CD4-positive, alpha-beta T cell treated with Interleukin-21 for 1 hour (primary cell): ENCODE measurements around the gene RSPH3.
"Not testable (repeated sequence)": the region's sequence is repeated elsewhere in the genome, so short reads cannot be mapped to it uniquely, and the experiment has no call there.

Experiments used
- DNase-seq: peaks from one replicate; pipeline ENCODE4 v3.0.0-alpha.2; 2020

RSPH3 gene, protein sequence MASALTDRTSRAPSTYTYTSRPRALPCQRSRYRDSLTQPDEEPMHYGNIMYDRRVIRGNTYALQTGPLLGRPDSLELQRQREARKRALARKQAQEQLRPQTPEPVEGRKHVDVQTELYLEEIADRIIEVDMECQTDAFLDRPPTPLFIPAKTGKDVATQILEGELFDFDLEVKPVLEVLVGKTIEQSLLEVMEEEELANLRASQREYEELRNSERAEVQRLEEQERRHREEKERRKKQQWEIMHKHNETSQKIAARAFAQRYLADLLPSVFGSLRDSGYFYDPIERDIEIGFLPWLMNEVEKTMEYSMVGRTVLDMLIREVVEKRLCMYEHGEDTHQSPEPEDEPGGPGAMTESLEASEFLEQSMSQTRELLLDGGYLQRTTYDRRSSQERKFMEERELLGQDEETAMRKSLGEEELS

GRCh38 chr6:158999666-159000403, at the start of gene RSPH3:
Gene RSPH3 (minus strand): TSS chr6:159000202. CDS start chr6:158999550, 652 bp downstream.
- DNase-seq = peak; percentile 92

GRCh38 chr6:159047891-159048685, 48.1 kb upstream of the RSPH3 start:
- no peak for DNase-seq

GRCh38 chr6:159045801-159046200, 45.8 kb upstream of the RSPH3 start:
- DNase-seq = no peak

GRCh38 chr6:159044899-159045727, 45.1 kb upstream of the RSPH3 start, which contains the start of gene TAGAP:
Gene TAGAP (minus strand): TSS chr6:159044991. CDS start chr6:159044146, 845 bp downstream.
- DNase-seq = peak; percentile 96

- DNase-seq = peak; percentile 54
These were observed 43.9 kb upstream of the RSPH3 start for GRCh38 chr6:159043947-159044346.

- DNase-seq = peak; percentile 81
These were observed 43.2 kb upstream of the RSPH3 start for GRCh38 chr6:159043251-159043650.

DNA sequence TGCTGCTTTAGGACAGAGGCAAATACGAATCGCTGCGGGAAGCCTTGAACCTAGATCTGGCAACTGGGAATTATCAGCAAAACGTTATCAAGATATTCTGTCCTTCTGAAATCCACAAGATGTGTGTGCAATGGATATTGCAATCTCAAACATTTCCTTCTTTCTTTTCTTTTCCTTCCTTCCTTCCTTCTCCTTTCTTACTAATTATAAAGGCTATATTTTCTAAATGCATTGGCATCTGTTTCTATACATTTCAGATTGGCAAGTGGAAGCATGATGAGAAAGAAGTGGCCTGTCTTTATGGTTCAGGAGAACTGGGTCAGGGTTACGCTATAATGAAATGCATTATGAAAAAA, 42.8 kb upstream of the RSPH3 start:
- no peak for DNase-seq

DNA sequence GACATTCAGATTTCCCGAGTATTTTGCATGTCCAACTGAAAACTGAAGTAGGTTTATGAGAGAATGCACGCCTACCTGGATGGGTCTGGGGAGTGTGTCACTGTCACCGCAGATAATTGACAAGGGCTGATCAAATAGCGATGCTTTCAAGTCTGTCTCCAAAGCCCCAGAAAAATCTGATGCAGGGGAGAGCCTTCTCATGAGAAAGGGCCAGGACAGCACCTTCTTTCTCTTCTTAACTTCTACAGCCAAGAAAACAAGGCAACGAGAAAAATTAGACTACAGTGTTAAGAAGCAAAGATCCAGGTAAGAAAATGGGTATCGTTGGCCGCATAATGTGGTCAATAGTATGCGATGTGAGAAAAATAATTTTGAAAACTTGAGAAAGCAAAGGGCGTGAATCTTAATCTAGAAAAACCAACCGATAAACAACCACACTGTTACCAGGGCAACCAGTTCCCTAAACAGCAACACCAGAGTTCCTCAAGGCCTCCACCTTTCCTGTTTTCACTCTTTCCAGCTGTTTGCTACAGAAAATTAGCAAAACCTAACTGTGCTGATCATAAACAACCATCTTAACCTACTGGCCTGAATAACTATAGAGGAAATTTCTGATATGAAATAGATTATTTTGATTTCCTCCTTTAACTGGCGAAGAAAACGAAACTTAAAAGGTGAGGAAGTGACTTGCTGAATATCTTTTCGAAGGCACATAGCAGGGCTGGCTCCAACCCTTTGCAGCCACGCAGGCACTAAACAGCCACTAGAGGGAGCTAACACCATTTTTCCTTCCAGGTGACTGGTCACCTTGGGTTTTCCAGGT, 42.2 kb upstream of the RSPH3 start:
- DNase-seq = peak; percentile 93

GRCh38 chr6:159041181-159041580, 41.2 kb upstream of the RSPH3 start:
- DNase-seq = no peak

GRCh38 chr6:159039885-159040258, 39.9 kb upstream of the RSPH3 start:
- DNase-seq = no peak

DNA sequence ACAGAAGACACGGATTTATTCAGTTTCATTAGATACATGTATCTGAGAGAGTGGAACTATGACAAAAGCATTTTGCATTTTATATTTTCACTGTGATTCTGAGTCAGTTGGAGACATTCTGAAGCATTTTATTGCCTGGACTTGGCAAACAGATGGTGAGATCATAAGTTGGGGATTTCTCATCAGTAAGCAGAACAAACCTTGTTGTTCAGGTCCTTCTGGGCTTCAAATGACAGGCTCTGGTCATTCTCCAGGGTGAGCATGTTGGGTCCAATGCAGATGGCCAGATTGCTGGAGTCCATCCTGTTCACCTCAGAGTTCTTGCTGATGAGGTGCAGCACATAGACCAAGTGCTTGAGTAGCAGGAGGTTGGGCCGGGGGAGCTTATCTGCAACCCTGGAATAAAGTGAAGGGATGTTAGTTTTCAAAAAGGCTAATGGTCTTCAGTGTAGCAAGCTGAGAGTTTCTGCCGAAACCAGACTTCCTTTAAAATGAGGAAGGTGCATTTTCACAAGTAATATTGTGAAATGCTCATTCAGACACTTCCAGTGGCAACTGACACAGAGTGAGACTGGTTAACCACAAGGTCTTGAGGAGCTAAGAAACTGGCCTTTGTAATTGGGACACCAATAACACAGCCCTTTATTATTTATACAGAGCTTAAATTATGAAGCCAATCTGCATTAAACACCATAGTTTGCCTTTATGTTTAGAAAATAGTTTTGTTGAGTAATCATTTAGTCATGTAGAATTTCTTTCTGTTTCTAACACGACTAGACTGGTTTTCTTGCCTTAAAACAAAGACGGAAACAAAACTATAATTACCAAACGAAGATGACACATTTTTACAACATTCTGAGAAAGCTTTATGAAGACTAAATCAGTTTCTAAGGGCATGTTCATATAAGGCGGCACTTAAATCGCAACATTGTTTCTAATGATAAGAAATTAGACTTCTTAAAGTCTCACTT, 39.2 kb upstream of the RSPH3 start:
- DNase-seq = peak; percentile 69

DNA sequence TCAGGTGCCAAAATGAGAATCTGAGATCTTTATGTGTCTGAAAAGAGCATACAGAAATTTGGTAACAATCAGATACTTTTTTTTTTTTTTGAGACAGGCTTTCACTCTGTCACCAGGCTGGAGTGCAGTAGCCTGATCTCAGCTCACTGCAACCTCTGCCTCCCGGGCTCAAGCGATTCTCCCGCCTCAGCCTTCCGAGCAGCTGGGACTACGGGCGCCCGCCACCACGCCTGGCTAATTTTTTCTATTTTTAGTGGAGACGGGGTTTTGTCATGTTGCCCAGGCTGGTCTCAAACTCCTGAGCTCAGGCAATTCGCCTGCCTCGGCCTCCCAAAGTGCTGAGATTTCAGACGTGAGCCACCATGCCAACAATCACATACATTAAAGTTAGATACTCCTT, 38.3 kb upstream of the RSPH3 start:
- not testable (repeated sequence) for DNase-seq

DNA sequence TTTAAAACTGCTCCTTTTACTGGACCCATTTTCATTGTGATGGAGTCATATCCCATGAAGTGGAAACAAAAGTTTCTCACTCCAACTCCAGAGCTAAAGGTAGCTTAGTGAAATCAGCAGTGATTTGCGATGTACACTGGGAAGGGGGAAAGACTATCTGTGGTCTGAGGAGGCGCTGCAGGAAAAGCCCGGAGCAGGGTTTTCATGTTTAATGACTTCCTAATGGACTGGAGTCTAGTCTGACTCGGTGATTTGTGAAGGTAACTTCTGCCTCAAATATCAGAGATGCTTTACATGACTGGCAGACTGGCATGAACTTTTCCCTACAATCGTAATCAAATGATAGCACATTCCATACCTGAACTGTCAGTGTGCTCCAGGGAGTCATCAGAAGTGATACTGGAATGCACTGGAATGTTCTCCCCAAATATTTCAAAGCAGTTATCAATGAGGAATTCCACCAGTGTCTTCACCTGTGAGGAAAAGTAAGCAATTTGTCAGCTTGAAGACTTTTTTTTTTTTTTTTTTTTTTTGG, 37.8 kb upstream of the RSPH3 start:
- DNase-seq = no peak

DNA sequence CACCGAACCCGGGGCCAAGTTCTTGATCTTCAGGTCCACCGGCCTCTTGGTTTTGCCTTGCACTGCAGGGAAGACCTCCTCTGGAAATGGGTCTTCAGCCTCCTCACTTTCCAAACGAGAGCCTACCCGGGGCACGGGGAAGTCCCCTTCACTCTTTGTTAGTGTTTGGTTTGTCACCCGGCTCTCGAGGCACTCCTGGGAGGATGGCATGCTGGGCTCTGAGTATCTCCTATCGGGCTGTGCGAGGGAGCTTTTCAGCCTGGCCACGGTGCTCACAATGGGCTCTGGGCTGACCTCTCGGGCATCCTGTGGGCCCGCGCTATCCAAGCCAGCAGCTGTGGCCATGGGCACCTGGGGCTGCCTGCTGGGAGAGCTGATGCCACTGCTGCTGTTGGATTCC, 36.7 kb upstream of the RSPH3 start:
- peak; percentile 39 for DNase-seq

- DNase-seq = peak; percentile 17
These were observed 35.9 kb upstream of the RSPH3 start for GRCh38 chr6:159035891-159036290.

GRCh38 chr6:159033160-159034049, 33.4 kb upstream of the RSPH3 start:
- DNase-seq = no peak

DNA sequence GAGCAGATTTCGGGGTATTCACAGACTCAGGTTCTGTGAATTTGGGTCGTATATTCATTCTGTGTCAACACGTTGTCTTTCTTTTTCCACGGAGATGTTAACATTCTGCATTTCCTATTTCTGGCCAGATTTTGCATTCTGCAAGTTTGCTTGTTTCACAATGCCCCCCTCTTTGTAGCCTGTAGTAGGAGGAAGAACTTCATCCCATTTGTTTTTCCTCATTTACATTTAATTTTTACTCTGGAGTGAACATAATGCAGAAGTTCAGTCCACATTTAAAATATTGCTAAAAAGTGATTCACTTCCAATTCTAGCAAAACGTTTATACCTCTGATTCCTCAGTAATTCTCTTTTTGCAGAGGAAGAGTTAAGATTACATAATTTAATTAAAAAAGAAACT, 31.8 kb upstream of the RSPH3 start:
- DNase-seq = no peak

GRCh38 chr6:159030168-159030567, 30.2 kb upstream of the RSPH3 start:
- no peak for DNase-seq

DNA sequence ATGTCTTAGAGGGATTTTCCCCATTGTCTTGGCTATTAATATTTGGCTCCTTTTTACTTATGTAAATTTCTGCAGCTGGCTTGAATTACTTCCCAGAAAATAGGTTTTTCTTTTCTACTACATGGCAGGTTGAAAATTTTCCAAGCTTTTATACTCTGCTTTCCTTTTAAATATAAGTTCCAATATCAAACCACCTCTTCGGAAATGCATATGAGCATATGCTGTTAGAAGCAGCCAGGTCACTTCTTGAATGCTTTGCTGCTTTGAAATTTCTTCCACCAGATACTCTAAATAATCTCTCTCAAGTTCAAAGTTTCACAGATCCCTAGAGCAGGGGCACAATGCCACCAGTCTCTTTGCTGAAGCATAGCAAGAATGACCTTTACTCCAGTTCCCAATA, 25.2 kb upstream of the RSPH3 start:
- DNase-seq = not testable (repeated sequence)
